Prostate gland (tissue), 2 donors: ENCODE measurements around the gene ASPG. TPM values are rescaled to one million over a fixed set of nuclear protein-coding genes. Genes with fewer than 3 reads are reported as not detected.

ENCODE experiments used
- DNase-seq: peaks from one replicate; pipeline ENCODE4 v3.0.0-alpha.2; 2019; ENCODE audit warnings: low spot score
- H3K27ac ChIP-seq, 2 donors: fragments of 200-600 bp; sonication (generic); 2 replicates each; pipeline ENCODE4 v1.5.1; 2017 to 2019
- H3K27me3 ChIP-seq: fragments of 200-600 bp; sonication (generic); replicated peaks from 2 replicates; pipeline ENCODE4 v1.5.1; 2019; ENCODE audit not compliant: insufficient read depth
- H3K36me3 ChIP-seq, 2 donors: fragments of 200-600 bp; sonication (generic); 1 replicate in 1 of 2; 2 replicates in 1 of 2; pipeline versions ENCODE4 v1.5.1 to v1.8.1; 2017 to 2019
- H3K4me1 ChIP-seq: fragments of 200-600 bp; sonication (generic); replicated peaks from 2 replicates; pipeline ENCODE4 v1.5.1; 2019
- H3K4me3 ChIP-seq, 2 donors: fragments of 200-600 bp; sonication (generic); 2 replicates each; pipeline ENCODE4 v1.5.1; 2017 to 2019
- H3K9me3 ChIP-seq: fragments of 200-600 bp; sonication (generic); 2 replicates; pipeline ENCODE4 v1.5.1; 2017
- CTCF ChIP-seq, 4 experiments: fragments of 200-600 bp in 2 of 4; fragments of 450-650 bp in 2 of 4; sonication (generic) in 2 of 4; IDR thresholded peaks; 1 replicate in 3 of 4; 2 replicates in 1 of 4; pipeline ENCODE4 v1.5.1; 2016 to 2019; ENCODE audit warnings: antibody characterized with exemption in 4 of 4, mild to moderate bottlenecking in 2 of 4, moderate library complexity in 2 of 4
- POLR2A ChIP-seq: fragments of 450-650 bp; IDR thresholded peaks from one replicate; pipeline ENCODE4 v1.6.1; 2016; ENCODE audit warnings: antibody characterized with exemption, mild to moderate bottlenecking
- POLR2AphosphoS5 ChIP-seq: sonication (generic); formaldehyde crosslinking; IDR thresholded peaks from one replicate; pipeline ENCODE4 v1.6.1; 2017; ENCODE audit warnings: antibody characterized with exemption
- WGBS: methylation state at CpG from one replicate; pipeline ENCODE4 v1.1.5; 2018; 5-methylcytosine and 5-hydroxymethylcytosine counted together
- intact Hi-C: fragments of 100-400 bp; cut with DNase I; formaldehyde crosslinking; loops from one replicate; pipeline ENCODE4 v1.14.2; 2022
- total RNA-seq, 2 donors: library from RNA; depleted of rRNA; stranded (reverse); fragments of >200 nt; gene quantifications; one replicate each; pipeline ENCODE4 v1.1.0, GENCODE V29; 2016

Gene ASPG
- total RNA-seq, 2 donors from 2014 or later = 2.3 TPM; not detected in 1

GRCh38 chr14:104148433-104149277 lies 63.2 kb downstream of the ASPG start:
- DNase-seq = no peak
- Histone ChIP-seq H3K4me1 (no peaks in the 10 kb centered on the region), H3K9me3 (no peaks in the 10 kb centered on the region), H3K4me3 (no peak overlapping the region), H3K27me3 (no peaks in the 10 kb centered on the region), H3K36me3 (no peaks in the 10 kb centered on the region), H3K27ac (no peak overlapping the region)
- TF ChIP-seq CTCF (IDR thresholded peaks at IDR 0.05) = no peak
- no peak for TF ChIP-seq POLR2A
- TF ChIP-seq POLR2AphosphoS5 = no peak
- WGBS = 84% methylated on average over 20 of the region's 22 CpGs
- intact Hi-C loops = no loop called here

- no peak overlapping the region for H3K27ac ChIP-seq
- intact Hi-C loops = no loop called here
- TF ChIP-seq CTCF (IDR thresholded peaks at IDR 0.05) (no peak), POLR2A (no peak), POLR2AphosphoS5 (no peak)
- H3K4me3 ChIP-seq = no peak overlapping the region
- H3K9me3 ChIP-seq = no peaks in the 10 kb centered on the region
- H3K36me3 ChIP-seq = no peaks in the 10 kb centered on the region
- no peak for DNase-seq
- H3K4me1 ChIP-seq = no peaks in the 10 kb centered on the region
- 73% methylated on average over 3 of the region's 11 CpGs for WGBS
- H3K27me3 ChIP-seq = no peaks in the 10 kb centered on the region
Measured at GRCh38 chr14:104149278-104149595, 63.7 kb downstream of the ASPG start.

- TF ChIP-seq POLR2AphosphoS5 = no peak
- TF ChIP-seq CTCF (IDR thresholded peaks at IDR 0.05) = no peak
- TF ChIP-seq POLR2A = no peak
- Histone ChIP-seq H3K27me3 (no peaks in the 10 kb centered on the region), H3K4me3 (no peak overlapping the region), H3K36me3 (no peaks in the 10 kb centered on the region), H3K27ac (no peak overlapping the region), H3K4me1 (no peaks in the 10 kb centered on the region), H3K9me3 (no peaks in the 10 kb centered on the region)
- intact Hi-C loops = no loop called here
- DNase-seq = no peak
- 46% methylated on average over 12 of the region's 12 CpGs for WGBS
Measured at GRCh38 chr14:104149617-104150135, 64.2 kb downstream of the ASPG start.

GRCh38 chr14:104150136-104151025 lies 64.9 kb downstream of the ASPG start:
- Histone ChIP-seq H3K27me3 (no peaks in the 10 kb centered on the region), H3K4me3 (no peak overlapping the region), H3K9me3 (no peaks in the 10 kb centered on the region), H3K36me3 (no peaks in the 10 kb centered on the region), H3K27ac (no peak overlapping the region), H3K4me1 (no peaks in the 10 kb centered on the region)
- intact Hi-C loops = no loop called here
- WGBS = 59% methylated on average over 17 of the region's 19 CpGs
- no peak for DNase-seq
- TF ChIP-seq POLR2AphosphoS5 (no peak), POLR2A (no peak), CTCF (IDR thresholded peaks at IDR 0.05) (no peak)
